HG02678 (cell line): ENCODE measurements around the gene ERBB2.

ENCODE experiments used
- ATAC-seq: cut with Tn5 transposase; IDR thresholded peaks from one replicate; pipeline ENCODE4 v1.9.1; 2021; ENCODE audit warnings: mild to moderate bottlenecking, moderate library complexity; ENCODE audit not compliant: unreplicated experiment

The ERBB2 gene

DNA sequence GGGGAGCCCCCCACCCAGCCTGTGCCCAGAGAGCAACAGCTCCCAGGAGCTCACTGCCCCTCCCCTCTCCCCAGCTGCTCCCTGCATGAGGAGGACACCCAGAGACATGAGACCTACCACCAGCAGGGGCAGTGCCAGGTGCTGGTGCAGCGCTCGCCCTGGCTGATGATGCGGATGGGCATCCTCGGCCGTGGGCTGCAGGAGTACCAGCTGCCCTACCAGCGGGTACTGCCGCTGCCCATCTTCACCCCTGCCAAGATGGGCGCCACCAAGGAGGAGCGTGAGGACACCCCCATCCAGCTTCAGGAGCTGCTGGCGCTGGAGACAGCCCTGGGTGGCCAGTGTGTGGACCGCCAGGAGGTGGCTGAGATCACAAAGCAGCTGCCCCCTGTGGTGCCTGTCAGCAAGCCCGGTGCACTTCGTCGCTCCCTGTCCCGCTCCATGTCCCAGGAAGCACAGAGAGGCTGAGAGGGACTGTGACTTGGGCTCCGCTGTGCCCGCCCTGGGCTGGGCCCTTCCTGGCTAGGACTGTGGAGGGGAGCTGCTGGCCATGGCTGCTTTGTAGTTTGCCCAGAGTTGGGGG is 34.1 kb upstream of the ERBB2 start:
- no peak for ATAC-seq

DNA sequence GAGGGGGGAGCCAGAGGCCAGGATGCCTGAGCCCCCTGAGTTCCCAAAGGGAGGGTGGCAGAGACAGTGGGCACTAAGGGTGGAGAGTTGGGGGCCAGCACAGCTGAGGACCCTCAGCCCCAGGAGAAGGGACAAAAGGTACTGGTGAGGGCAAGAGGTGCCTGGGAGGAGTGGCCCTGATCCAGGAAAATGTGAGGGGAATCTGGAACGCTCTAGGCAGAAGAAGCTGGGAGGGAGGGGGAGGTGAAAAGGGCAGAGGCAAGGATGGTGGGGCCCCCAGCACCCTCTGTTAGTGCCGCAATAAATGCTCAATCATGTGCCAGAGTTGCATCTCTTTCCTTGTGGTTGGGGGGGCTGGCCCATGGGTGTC is 33.6 kb upstream of the ERBB2 start:
- ATAC-seq: no peak

GRCh38 chr17:39666601-39667261 is 33.1 kb upstream of the ERBB2 start:
- ATAC-seq: no peak

GRCh38 chr17:39667262-39667944 is 32.5 kb upstream of the ERBB2 start:
- ATAC-seq: no peak

- peak; percentile 40 for ATAC-seq
These were observed 31.6 kb upstream of the ERBB2 start, which contains the start of gene PNMT for GRCh38 chr17:39667945-39668924. PNMT (plus strand) TSS chr17:39668453; CDS start chr17:39668476, 23 bp downstream.

DNA sequence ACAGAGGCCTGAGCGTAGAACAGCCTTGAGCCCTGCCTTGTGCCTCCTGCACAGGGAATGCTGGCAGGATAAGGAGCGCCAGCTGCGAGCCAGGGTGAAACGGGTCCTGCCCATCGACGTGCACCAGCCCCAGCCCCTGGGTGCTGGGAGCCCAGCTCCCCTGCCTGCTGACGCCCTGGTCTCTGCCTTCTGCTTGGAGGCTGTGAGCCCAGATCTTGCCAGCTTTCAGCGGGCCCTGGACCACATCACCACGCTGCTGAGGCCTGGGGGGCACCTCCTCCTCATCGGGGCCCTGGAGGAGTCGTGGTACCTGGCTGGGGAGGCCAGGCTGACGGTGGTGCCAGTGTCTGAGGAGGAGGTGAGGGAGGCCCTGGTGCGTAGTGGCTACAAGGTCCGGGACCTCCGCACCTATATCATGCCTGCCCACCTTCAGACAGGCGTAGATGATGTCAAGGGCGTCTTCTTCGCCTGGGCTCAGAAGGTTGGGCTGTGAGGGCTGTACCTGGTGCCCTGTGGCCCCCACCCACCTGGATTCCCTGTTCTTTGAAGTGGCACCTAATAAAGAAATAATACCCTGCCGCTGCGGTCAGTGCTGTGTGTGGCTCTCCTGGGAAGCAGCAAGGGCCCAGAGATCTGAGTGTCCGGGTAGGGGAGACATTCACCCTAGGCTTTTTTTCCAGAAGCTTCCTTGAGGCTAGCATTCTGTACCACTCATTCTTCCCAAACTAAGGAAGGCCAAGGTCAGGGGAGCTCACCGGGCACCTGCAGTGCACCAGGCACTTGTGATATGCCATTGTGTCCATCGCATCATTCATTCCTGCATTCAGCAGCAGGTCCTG is 29.7 kb upstream of the ERBB2 start:
- no peak for ATAC-seq

- ATAC-seq: no peak
These were observed 29.1 kb upstream of the ERBB2 start for GRCh38 chr17:39670746-39671145.

GRCh38 chr17:39671651-39672521 is 28.0 kb upstream of the ERBB2 start:
- ATAC-seq: no peak

- no peak for ATAC-seq
These were observed 27.1 kb upstream of the ERBB2 start for GRCh38 chr17:39672522-39673334.

DNA sequence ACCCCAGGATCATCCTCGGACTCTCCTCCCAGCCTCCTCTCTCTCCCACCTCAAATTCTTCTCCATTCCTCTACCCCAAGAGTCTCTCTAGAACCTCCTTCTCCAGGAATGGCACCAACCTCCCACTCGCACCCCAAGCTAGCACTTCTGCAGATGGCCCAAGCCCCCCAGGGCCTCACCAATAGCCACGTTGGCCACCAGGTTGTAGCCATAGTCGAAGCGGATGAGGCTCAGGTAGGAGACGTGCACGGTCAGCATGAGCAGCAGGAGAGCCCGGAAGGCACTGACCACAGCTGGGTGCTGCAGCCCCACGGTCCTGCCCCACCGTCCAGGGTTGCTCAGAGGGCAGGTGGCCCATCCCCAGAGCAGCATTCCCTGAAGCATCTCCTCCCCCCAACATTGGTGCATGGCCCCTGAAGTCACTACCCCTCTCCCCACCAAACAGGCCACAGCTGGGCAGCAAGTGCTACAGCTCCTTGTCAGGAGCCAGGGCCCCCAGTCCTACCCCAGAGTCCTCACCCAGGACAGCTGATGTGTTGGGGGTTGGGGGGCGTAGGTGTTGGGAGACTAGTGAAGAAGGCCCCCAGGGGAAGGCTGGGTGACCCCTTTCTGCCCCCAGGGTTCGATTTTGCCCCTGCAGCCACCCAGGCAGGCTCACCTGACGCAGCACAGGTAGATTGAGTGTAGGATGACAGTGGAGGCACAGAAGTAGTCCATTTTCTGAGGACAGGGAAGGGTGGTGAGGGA is 26.4 kb upstream of the ERBB2 start:
- no peak for ATAC-seq

DNA sequence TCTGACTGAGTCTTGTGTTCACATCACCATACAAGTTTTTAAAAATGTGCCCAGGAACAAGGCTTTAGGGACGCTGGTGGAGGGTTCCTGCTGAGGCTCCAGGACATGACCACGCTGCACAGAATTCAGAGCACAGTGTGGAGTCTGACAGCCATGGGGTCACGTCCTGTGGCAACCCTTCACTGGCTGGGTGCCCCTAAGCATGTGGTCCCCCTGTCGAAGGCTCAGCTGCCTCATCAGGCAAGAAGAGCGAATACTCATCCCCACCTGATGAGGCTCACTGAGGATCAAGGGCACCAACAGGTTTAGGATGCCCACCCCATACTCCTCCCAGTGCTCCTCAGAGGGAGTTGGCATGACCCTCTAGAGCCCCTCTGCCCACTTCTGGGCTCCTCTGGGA is 25.7 kb upstream of the ERBB2 start:
- ATAC-seq: no peak

- ATAC-seq: no peak
These were observed 25.0 kb upstream of the ERBB2 start for GRCh38 chr17:39674702-39675389.

DNA sequence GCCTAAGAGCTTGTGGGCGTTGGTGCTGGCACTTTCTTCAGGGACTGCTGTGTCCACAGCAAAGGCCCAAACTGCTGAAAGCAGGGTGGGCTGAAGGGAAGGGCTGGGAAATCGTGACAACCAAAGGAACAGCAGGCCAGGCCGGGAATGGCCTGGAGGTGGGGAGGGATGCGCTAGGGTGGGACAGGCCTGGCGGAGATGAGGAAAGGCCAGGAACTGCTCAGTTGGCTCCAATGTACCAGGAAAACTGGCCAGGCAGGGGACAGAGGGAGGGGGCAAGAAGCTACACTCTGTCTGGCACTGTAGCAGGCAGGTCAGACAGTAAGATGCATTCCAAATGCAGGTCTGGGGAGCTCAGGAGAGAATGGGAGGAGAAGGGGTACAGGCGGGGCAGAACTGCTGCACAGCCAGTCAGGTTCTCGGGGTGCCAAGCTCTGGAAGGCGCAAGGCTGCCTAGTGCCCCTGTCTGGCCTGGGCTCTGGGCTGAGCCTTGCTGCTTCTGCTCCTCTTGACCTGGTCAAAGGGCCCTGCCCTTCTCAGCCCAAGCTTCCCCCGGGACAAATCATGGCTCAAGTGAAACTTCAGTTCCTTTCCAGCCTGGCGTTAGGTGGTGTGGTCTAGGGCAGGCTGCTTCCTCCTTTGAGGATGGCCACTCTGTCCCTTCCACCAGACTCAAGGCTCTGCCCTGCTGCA is 24.3 kb upstream of the ERBB2 start:
- ATAC-seq: no peak

DNA sequence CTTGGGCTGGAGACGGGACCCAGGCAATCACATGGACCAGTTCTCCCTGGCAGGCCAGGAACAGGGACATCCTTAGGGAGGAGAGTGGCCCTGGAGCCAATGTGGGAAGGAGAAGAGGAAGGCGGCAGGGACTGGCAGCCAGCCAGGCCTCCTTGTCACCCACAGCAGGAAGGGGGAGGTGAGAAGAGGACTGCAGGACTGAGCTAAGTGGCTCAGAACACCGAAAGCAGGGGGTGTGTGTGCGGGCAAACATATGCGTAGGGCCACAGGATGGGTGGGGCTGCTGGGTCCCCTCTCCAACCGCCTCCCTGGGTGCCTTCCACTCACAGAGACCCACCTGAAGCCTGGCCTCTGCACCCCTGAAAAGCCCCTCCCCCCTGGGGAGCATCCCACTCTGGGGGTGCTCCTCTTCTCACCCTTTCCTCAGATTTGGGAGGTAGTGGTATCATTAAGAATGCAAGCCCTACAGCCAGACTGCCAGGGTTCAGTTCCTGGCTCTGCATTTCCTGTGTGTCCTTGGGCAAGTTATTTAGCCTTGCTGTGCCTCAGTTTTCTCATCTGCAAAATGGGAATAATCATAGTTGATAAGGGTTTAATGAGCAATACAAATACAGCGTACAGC is 23.6 kb upstream of the ERBB2 start:
- no peak for ATAC-seq

GRCh38 chr17:39677072-39677471 is 22.8 kb upstream of the ERBB2 start:
- no peak for ATAC-seq
